HCT116 (cell line): ENCODE measurements around the gene PIK3CA. TPM values are rescaled to one million over a fixed set of nuclear protein-coding genes. Genes with fewer than 3 reads are reported as not detected.

Experiments used
- ATAC-seq: fragments of 200-7000 bp; cut with Tn5 transposase; 2 replicates; pipeline ENCODE4 v1.9.1; 2020; ENCODE audit warnings: mild to moderate bottlenecking, moderate library complexity
- BruUV-seq: library from RNA; stranded (reverse); fragments of 400-500 nt; replicated peaks from 2 replicates; lab custom pipeline; 2021; lab: Mats Ljungman, UMichigan
- CTCF ChIA-PET: fragments of 300-600 bp; sonication (Branson Sonifier 250); formaldehyde crosslinking; loops from one replicate; lab custom pipeline; 2021; ENCODE audit warnings: antibody characterized with exemption; lab: Charles Lee
- POLR2A ChIA-PET: fragments of 300-600, 350-600 bp; sonication (Branson Sonifier 250); formaldehyde crosslinking; loops from one replicate; lab custom pipeline; 2021; ENCODE audit warnings: antibody characterized with exemption; lab: Charles Lee
- RAD21 ChIA-PET, 2 experiments: fragments of 300-600 bp; sonication (Branson Sonifier 250); formaldehyde crosslinking; loops; one replicate each; lab custom pipeline; 2023; ENCODE audit warnings: low total read pairs in 2 of 2; ENCODE audit not compliant: uncharacterized antibody in 2 of 2, unreplicated experiment in 2 of 2, low non-redundant PET in 1 of 2; lab: Charles Lee
- DNase-seq: peaks from one replicate; pipeline ENCODE4 v3.0.0-alpha.2; 2010; ENCODE audit warnings: low read depth, low spot score
- H2AFZ ChIP-seq: fragments of 200-600 bp; shearing (Covaris generic), sonication (generic); 2 replicates; pipeline ENCODE4 v1.6.1; 2017; ENCODE audit warnings: low read depth, mixed run types, mixed read lengths, antibody characterized with exemption, low read length; ENCODE audit not compliant: poor library complexity, severe bottlenecking
- H3K27ac ChIP-seq: 2 replicates; pipeline ENCODE4 v1.5.1; 2012; ENCODE audit warnings: low read depth, low read length
- H3K27me3 ChIP-seq: fragments of 200-600 bp; sonication (generic); 2 replicates; pipeline ENCODE4 v1.6.1; 2016; ENCODE audit warnings: mixed run types, low read length, mixed read lengths; ENCODE audit not compliant: insufficient read depth
- H3K36me3 ChIP-seq, 2 experiments: fragments of 200-500 bp in 1 of 2; fragments of 200-600 bp in 1 of 2; sonication (Bioruptor generic) in 1 of 2; sonication (generic) in 1 of 2; 2 replicates each; pipeline versions ENCODE4 v1.5.1 to v1.6.1; 2014 to 2016; ENCODE audit warnings: low read length in 2 of 2, inconsistent platforms in 1 of 2, mixed read lengths in 1 of 2, mixed run types in 1 of 2; ENCODE audit not compliant: insufficient read depth in 2 of 2, control insufficient read depth in 1 of 2
- H3K4me1 ChIP-seq, 2 experiments: fragments of 200-600 bp in 1 of 2; sonication (generic) in 1 of 2; 2 replicates each; pipeline versions ENCODE4 v1.5.1 to v1.6.1; 2012 to 2017; ENCODE audit warnings: low read length in 2 of 2, inconsistent platforms in 1 of 2, mild to moderate bottlenecking in 1 of 2, mixed read lengths in 1 of 2, mixed run types in 1 of 2, moderate library complexity in 1 of 2; ENCODE audit not compliant: insufficient read depth in 2 of 2, control insufficient read depth in 1 of 2
- H3K4me2 ChIP-seq: fragments of 200-600 bp; sonication (generic); 2 replicates; pipeline ENCODE4 v1.6.1; 2017; ENCODE audit warnings: mixed run types, low read length, mixed read lengths
- H3K4me3 ChIP-seq, 2 experiments: fragments of 200-600 bp in 1 of 2; sonication (generic) in 1 of 2; replicated peaks in 1 of 2; 2 replicates each; pipeline ENCODE4 v1.5.1; 2011 to 2016; ENCODE audit warnings: low read length in 2 of 2, control low read depth in 1 of 2, low read depth in 1 of 2, mild to moderate bottlenecking in 1 of 2, mixed read lengths in 1 of 2, mixed run types in 1 of 2
- H3K79me2 ChIP-seq: fragments of 200-600 bp; sonication (generic); 2 replicates; pipeline ENCODE4 v1.6.1; 2017; ENCODE audit warnings: mild to moderate bottlenecking, mixed run types, low read length, moderate library complexity, mixed read lengths; ENCODE audit not compliant: insufficient read depth
- H3K9ac ChIP-seq: fragments of 200-600 bp; sonication (generic); 2 replicates; pipeline ENCODE4 v1.6.1; 2016; ENCODE audit warnings: low read length, mixed read lengths
- H3K9me2 ChIP-seq: fragments of 200-600 bp; sonication (generic), shearing (Covaris generic); 2 replicates; pipeline ENCODE4 v1.6.1; 2017; ENCODE audit warnings: mixed run types, mild to moderate bottlenecking, moderate library complexity; ENCODE audit not compliant: insufficient read depth
- H3K9me3 ChIP-seq, 2 experiments: fragments of 200-500 bp in 1 of 2; fragments of 200-600 bp in 1 of 2; sonication (Bioruptor generic) in 1 of 2; sonication (generic) in 1 of 2; 2 replicates each; pipeline ENCODE4 v1.6.1; 2014 to 2017; ENCODE audit warnings: low read length in 2 of 2, mixed read lengths in 2 of 2, inconsistent platforms in 1 of 2, low read depth in 1 of 2, mild to moderate bottlenecking in 1 of 2, mixed run types in 1 of 2, moderate library complexity in 1 of 2; ENCODE audit not compliant: control insufficient read depth in 1 of 2, insufficient read depth in 1 of 2
- H4K20me1 ChIP-seq: fragments of 200-600 bp; sonication (generic), shearing (Covaris generic); 2 replicates; pipeline ENCODE4 v1.6.1; 2017; ENCODE audit warnings: mixed run types, mild to moderate bottlenecking, moderate library complexity; ENCODE audit not compliant: insufficient read depth
- EGR1 ChIP-seq: IDR thresholded peaks from 2 replicates; pipeline ENCODE4 v1.6.1; 2012; ENCODE audit warnings: low read depth
- EZH2phosphoT487 ChIP-seq: fragments of 200-600 bp; IDR thresholded peaks from 2 replicates; pipeline ENCODE4 v1.6.1; 2018; ENCODE audit warnings: antibody characterized with exemption, borderline replicate concordance
- FOSL1 ChIP-seq: IDR thresholded peaks from 2 replicates; pipeline ENCODE4 v1.6.1; 2012; ENCODE audit warnings: low read depth
- POLR2AphosphoS5 ChIP-seq: IDR thresholded peaks from 2 replicates; pipeline ENCODE4 v1.6.1; 2011; ENCODE audit warnings: mild to moderate bottlenecking, low read depth, low read length, moderate library complexity
- RAD21 ChIP-seq: IDR thresholded peaks from 2 replicates; pipeline ENCODE4 v1.6.1; 2012; ENCODE audit warnings: low read depth, mild to moderate bottlenecking
- SIN3A ChIP-seq: IDR thresholded peaks from 2 replicates; pipeline ENCODE4 v1.6.1; 2012; ENCODE audit warnings: low read depth
- SP1 ChIP-seq: IDR thresholded peaks from 2 replicates; pipeline ENCODE4 v1.6.1; 2012; ENCODE audit warnings: low read depth
- ZNF274 ChIP-seq: fragments of 200-500 bp; sonication (Bioruptor generic); IDR thresholded peaks from 2 replicates; pipeline ENCODE4 v1.6.1; 2014; ENCODE audit warnings: mild to moderate bottlenecking, low read depth, low read length, inconsistent platforms
- intact Hi-C: fragments of 100-400 bp; cut with micrococcal nuclease; formaldehyde crosslinking; loops from 2 replicates; pipeline ENCODE4 v1.10.0; 2022
- total RNA-seq: library from RNA; stranded (reverse); gene quantifications from one replicate; pipeline ENCODE4 v1.2.1, GENCODE V29; 2021; ENCODE audit not compliant: unreplicated experiment
- TF ChIP-seq, protein P1 (sequence below): IDR thresholded peaks from 2 replicates; pipeline ENCODE4 v1.6.1; 2012
- TF ChIP-seq, protein P2 (sequence below): IDR thresholded peaks from 2 replicates; pipeline ENCODE4 v1.6.1; 2012; ENCODE audit warnings: low read depth

PIK3CA gene
- total RNA-seq, 1 experiment from 2014 or later = 17.9 TPM

DNA sequence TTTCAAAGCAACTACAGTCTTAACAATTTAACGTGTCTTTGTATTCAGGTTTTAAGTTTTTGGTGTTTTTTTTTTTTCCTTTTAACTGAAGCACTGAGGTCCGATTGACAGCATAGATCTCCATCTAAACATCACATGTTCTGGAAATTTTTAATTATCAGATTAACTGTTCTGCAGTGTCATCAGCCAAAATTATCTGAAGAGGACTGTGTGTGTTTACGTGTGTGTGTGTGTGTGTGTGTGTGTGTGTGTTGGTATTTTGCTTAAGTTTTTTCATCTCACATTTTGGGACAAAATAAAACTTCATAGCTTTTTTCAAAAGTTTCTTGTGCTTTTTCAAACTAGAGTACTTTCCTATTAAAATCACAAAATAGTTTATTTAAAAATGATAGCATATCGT, 1.8 kb downstream of the PIK3CA start:
- no peak for TF ChIP-seq EZH2phosphoT487
- TF ChIP-seq POLR2AphosphoS5 = no peak
- TF ChIP-seq EGR1 = no peak
- TF ChIP-seq RAD21 = no peak
- no peak for TF ChIP-seq FOSL1
- no peak for TF ChIP-seq SIN3A
- TF ChIP-seq, protein P1, sequence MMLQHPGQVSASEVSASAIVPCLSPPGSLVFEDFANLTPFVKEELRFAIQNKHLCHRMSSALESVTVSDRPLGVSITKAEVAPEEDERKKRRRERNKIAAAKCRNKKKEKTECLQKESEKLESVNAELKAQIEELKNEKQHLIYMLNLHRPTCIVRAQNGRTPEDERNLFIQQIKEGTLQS = no peak
- TF ChIP-seq, protein P2, sequence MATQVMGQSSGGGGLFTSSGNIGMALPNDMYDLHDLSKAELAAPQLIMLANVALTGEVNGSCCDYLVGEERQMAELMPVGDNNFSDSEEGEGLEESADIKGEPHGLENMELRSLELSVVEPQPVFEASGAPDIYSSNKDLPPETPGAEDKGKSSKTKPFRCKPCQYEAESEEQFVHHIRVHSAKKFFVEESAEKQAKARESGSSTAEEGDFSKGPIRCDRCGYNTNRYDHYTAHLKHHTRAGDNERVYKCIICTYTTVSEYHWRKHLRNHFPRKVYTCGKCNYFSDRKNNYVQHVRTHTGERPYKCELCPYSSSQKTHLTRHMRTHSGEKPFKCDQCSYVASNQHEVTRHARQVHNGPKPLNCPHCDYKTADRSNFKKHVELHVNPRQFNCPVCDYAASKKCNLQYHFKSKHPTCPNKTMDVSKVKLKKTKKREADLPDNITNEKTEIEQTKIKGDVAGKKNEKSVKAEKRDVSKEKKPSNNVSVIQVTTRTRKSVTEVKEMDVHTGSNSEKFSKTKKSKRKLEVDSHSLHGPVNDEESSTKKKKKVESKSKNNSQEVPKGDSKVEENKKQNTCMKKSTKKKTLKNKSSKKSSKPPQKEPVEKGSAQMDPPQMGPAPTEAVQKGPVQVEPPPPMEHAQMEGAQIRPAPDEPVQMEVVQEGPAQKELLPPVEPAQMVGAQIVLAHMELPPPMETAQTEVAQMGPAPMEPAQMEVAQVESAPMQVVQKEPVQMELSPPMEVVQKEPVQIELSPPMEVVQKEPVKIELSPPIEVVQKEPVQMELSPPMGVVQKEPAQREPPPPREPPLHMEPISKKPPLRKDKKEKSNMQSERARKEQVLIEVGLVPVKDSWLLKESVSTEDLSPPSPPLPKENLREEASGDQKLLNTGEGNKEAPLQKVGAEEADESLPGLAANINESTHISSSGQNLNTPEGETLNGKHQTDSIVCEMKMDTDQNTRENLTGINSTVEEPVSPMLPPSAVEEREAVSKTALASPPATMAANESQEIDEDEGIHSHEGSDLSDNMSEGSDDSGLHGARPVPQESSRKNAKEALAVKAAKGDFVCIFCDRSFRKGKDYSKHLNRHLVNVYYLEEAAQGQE = no peak
- no peak for TF ChIP-seq ZNF274
- no peak for TF ChIP-seq SP1
- TF ChIP-seq, all 23 proteins: peak for 0
- Histone ChIP-seq H4K20me1 (no peaks in the 10 kb centered on the region), H3K36me3 (no peaks in the 10 kb centered on the region), H3K4me1 (peaks cover 0 to 14% of the 10 kb centered on the region in 2 experiments; a peak in 3 of 4 replicates), H3K4me2 (peak overlapping the region; percentile 91), H3K9ac (peak overlapping the region; percentile 69; the same call in 1 of the 2 replicates), H3K79me2 (peaks cover 47% of the 10 kb centered on the region), H3K9me3 (no peaks in the 10 kb centered on the region), H3K9me2 (no peaks in the 10 kb centered on the region), H3K4me3 (peak overlapping the region; percentile 65 to 84), H2AFZ (no peak overlapping the region), H3K27ac (no peak overlapping the region), H3K27me3 (no peaks in the 10 kb centered on the region)
- BruUV-seq = no TSS peak
- ChIA-PET RAD21 (no interaction called here), POLR2A (no interaction called here), CTCF (no interaction called here)
- DNase-seq (no peak), ATAC-seq (no peak)
- intact Hi-C loops = loop anchor here (2.0 kb wide), 1 partner anchor 455 kb away; the partner anchor contains the start of genes MRPL47 and NDUFB5
